Neural progenitor cell (in vitro differentiated cells): ENCODE measurements around the gene CKLF. TPM values are rescaled to one million over a fixed set of nuclear protein-coding genes. Genes with fewer than 3 reads are reported as not detected.

Experiments used
- DNase-seq: peaks from one replicate; pipeline ENCODE4 v3.0.0-alpha.2; 2016; ENCODE audit warnings: low spot score
- H2AFZ ChIP-seq: fragments of 200-600 bp; sonication (generic); replicated peaks from 2 replicates; pipeline ENCODE4 v1.6.1; 2016; ENCODE audit warnings: antibody characterized with exemption
- H3F3A ChIP-seq: fragments of 200-600 bp; sonication (generic); 2 replicates; pipeline ENCODE4 v1.6.1; 2016; ENCODE audit warnings: antibody characterized with exemption, low read depth
- H3K27ac ChIP-seq: fragments of 200-600 bp; sonication (generic); 2 replicates; pipeline ENCODE4 v1.5.1; 2016; ENCODE audit warnings: mild to moderate bottlenecking
- H3K27me3 ChIP-seq: fragments of 200-600 bp; sonication (generic); 2 replicates; pipeline ENCODE4 v1.6.1; 2016; ENCODE audit warnings: mild to moderate bottlenecking, moderate library complexity
- H3K36me3 ChIP-seq: fragments of 200-600 bp; sonication (generic); 2 replicates; pipeline ENCODE4 v1.5.1; 2016
- H3K4me1 ChIP-seq: fragments of 200-600 bp; sonication (generic); 2 replicates; pipeline ENCODE4 v1.6.1; 2016; ENCODE audit warnings: mixed run types
- H3K4me2 ChIP-seq: fragments of 200-600 bp; sonication (generic); 2 replicates; pipeline ENCODE4 v1.6.1; 2016
- H3K4me3 ChIP-seq: fragments of 200-600 bp; sonication (generic); 2 replicates; pipeline ENCODE4 v1.5.1; 2016
- H3K79me2 ChIP-seq: fragments of 200-600 bp; sonication (generic); 2 replicates; pipeline ENCODE4 v1.6.1; 2016; ENCODE audit warnings: low read depth
- H3K9ac ChIP-seq: fragments of 200-600 bp; sonication (generic); 2 replicates; pipeline ENCODE4 v1.6.1; 2016
- H3K9me3 ChIP-seq: fragments of 200-600 bp; sonication (generic); 2 replicates; pipeline ENCODE4 v1.5.1; 2016; ENCODE audit warnings: low read depth
- H4K20me1 ChIP-seq: fragments of 200-600 bp; sonication (generic); 2 replicates; pipeline ENCODE4 v1.6.1; 2016; ENCODE audit warnings: low read depth
- H3K27ac Mint-ChIP-seq: 3 replicates; pipeline ENCODE4 v1.8.0; 2021; ENCODE audit warnings: mixed read lengths
- H3K27me3 Mint-ChIP-seq: 2 replicates; pipeline ENCODE4 v1.8.0; 2022; ENCODE audit warnings: low read depth, mild to moderate bottlenecking, inconsistent platforms, moderate library complexity, mixed read lengths; ENCODE audit not compliant: insufficient read depth
- H3K36me3 Mint-ChIP-seq: 3 replicates; pipeline ENCODE4 v1.8.0; 2021; ENCODE audit warnings: mixed read lengths
- H3K4me1 Mint-ChIP-seq: 3 replicates; pipeline ENCODE4 v1.8.0; 2021; ENCODE audit warnings: mixed read lengths
- H3K4me3 Mint-ChIP-seq: 3 replicates; pipeline ENCODE4 v1.8.0; 2021; ENCODE audit warnings: mild to moderate bottlenecking, moderate library complexity, mixed read lengths
- H3K9me3 Mint-ChIP-seq: 3 replicates; pipeline ENCODE4 v1.8.0; 2020; ENCODE audit warnings: mixed read lengths
- EZH2 ChIP-seq: fragments of 200-600 bp; sonication (generic); IDR thresholded peaks from 2 replicates; pipeline ENCODE4 v1.6.1; 2017; ENCODE audit warnings: antibody characterized with exemption, mild to moderate bottlenecking, moderate library complexity
- EZH2phosphoT487 ChIP-seq: fragments of 200-600 bp; sonication (generic); IDR thresholded peaks from 2 replicates; pipeline ENCODE4 v1.6.1; 2017; ENCODE audit warnings: antibody characterized with exemption
- total RNA-seq: library from RNA; depleted of rRNA; stranded (reverse); fragments of >200 nt; gene quantifications from 2 replicates; pipeline ENCODE4 v1.2.3, GENCODE V29; 2015; ENCODE audit warnings: low replicate concordance
- TF ChIP-seq, protein P1 (sequence below): fragments of 200-600 bp; sonication (generic); IDR thresholded peaks from 2 replicates; pipeline ENCODE4 v1.5.1; 2017; ENCODE audit warnings: antibody characterized with exemption, mild to moderate bottlenecking

Gene CKLF
- total RNA-seq, 1 donor from 2014 or later, result 38.6 TPM

DNA sequence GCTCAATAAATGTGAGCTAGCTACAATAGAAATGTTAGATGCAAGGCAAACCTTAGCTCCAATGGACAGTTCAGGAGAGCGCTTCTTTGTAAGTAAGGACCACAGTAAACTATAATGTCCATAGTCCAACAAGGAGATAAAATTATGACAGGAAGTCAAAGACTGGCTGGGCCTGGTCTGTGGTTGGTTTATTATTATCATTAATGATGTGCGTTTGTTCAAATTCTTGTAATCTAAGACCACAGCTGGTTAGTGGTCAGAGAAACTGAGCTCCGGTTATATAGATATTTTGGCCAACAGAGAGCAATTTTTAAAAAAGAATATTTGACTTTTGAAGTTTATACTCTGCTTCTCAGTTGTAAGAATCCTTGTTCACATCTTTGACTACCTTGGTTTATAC is 22.2 kb downstream of the CKLF start:
- no peak overlapping the region for H3K9ac ChIP-seq
- H2AFZ ChIP-seq, result no peak overlapping the region
- Mint-ChIP-seq H3K4me1 (peaks cover under 1% of the 10 kb centered on the region), H3K27ac (no peak overlapping the region), H3K36me3 (no peaks in the 10 kb centered on the region), H3K4me3 (no peak overlapping the region), H3K27me3 (peaks cover 11% of the 10 kb centered on the region), H3K9me3 (no peaks in the 10 kb centered on the region)
- no peak overlapping the region for H3K27ac ChIP-seq
- H3K4me3 ChIP-seq, result no peak overlapping the region
- H3K27me3 ChIP-seq, result peaks cover 25% of the 10 kb centered on the region
- H4K20me1 ChIP-seq, result no peaks in the 10 kb centered on the region
- H3K36me3 ChIP-seq, result no peaks in the 10 kb centered on the region
- no peaks in the 10 kb centered on the region for H3K9me3 ChIP-seq
- H3K4me2 ChIP-seq, result no peak overlapping the region
- no peak for DNase-seq
- no peaks in the 10 kb centered on the region for H3K4me1 ChIP-seq
- peaks cover 4% of the 10 kb centered on the region for H3F3A ChIP-seq
- H3K79me2 ChIP-seq, result no peaks in the 10 kb centered on the region
- TF ChIP-seq EZH2, result no peak
- TF ChIP-seq, protein P1, sequence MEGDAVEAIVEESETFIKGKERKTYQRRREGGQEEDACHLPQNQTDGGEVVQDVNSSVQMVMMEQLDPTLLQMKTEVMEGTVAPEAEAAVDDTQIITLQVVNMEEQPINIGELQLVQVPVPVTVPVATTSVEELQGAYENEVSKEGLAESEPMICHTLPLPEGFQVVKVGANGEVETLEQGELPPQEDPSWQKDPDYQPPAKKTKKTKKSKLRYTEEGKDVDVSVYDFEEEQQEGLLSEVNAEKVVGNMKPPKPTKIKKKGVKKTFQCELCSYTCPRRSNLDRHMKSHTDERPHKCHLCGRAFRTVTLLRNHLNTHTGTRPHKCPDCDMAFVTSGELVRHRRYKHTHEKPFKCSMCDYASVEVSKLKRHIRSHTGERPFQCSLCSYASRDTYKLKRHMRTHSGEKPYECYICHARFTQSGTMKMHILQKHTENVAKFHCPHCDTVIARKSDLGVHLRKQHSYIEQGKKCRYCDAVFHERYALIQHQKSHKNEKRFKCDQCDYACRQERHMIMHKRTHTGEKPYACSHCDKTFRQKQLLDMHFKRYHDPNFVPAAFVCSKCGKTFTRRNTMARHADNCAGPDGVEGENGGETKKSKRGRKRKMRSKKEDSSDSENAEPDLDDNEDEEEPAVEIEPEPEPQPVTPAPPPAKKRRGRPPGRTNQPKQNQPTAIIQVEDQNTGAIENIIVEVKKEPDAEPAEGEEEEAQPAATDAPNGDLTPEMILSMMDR, result no peak

DNA sequence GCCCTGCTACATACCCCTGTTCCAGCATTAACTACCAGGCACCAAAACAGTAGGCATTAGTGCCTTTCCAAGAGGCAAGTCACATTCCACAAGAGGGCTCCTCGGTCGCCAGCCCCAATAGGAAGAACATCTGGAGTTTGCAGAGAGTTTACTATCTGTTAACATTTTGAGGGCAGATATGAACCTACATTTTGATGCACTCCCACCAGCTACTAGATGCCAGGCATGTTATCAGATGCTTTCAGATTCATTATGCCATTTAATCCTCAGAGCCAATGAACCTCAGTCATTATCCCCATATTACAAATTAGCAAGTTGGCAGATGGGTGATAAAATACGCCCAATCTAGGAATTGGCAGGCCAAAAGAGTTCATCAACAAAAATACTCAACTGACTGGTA is 22.7 kb downstream of the CKLF start:
- peaks cover 4% of the 10 kb centered on the region for H3F3A ChIP-seq
- no peaks in the 10 kb centered on the region for H3K9me3 ChIP-seq
- TF ChIP-seq EZH2phosphoT487 (no peak), EZH2 (no peak)
- TF ChIP-seq, protein P1, result no peak
- no peaks in the 10 kb centered on the region for H3K9me3 Mint-ChIP-seq
- DNase-seq, result no peak
- no peak overlapping the region for H3K9ac ChIP-seq
- H3K36me3 ChIP-seq, result no peaks in the 10 kb centered on the region
- no peak overlapping the region for H3K27ac Mint-ChIP-seq
- H3K27ac ChIP-seq, result no peak overlapping the region
- peaks cover 2% of the 10 kb centered on the region for H3K4me1 Mint-ChIP-seq
- no peak overlapping the region for H3K4me3 Mint-ChIP-seq
- H3K4me2 ChIP-seq, result no peak overlapping the region
- H3K4me3 ChIP-seq, result no peak overlapping the region
- H3K79me2 ChIP-seq, result no peaks in the 10 kb centered on the region
- H3K27me3 Mint-ChIP-seq, result peaks cover 11% of the 10 kb centered on the region
- H2AFZ ChIP-seq, result no peak overlapping the region
- H3K36me3 Mint-ChIP-seq, result no peaks in the 10 kb centered on the region
- peaks cover 1% of the 10 kb centered on the region for H3K4me1 ChIP-seq
- H3K27me3 ChIP-seq, result peaks cover 31% of the 10 kb centered on the region
- H4K20me1 ChIP-seq, result no peaks in the 10 kb centered on the region

DNA sequence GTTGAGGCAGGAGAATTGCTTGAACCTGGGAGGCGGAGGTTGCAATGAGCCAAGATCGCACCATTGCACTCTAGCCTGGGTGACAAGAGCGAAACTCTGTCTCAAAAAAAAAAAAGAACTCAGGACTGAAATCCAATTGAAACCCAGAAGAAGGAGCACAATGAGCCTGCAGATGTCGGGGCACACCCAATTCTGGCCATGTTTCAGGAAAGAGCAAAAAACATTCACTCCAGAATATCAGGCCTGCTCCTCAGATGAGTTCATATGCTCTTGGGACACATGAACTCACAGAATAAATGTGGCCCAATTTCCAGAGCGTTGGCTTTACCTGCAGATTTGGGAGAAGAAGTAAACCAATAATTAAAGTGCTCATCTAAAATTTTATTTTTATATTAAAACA is 23.9 kb downstream of the CKLF start:
- H3K27me3 ChIP-seq, result peaks cover 32% of the 10 kb centered on the region
- no peaks in the 10 kb centered on the region for H4K20me1 ChIP-seq
- no peak overlapping the region for H3K4me3 ChIP-seq
- Mint-ChIP-seq H3K27me3 (peaks cover 11% of the 10 kb centered on the region), H3K27ac (no peak overlapping the region), H3K9me3 (no peaks in the 10 kb centered on the region), H3K4me3 (no peak overlapping the region), H3K36me3 (no peaks in the 10 kb centered on the region), H3K4me1 (peaks cover 14% of the 10 kb centered on the region)
- no peak for DNase-seq
- no peak overlapping the region for H3K4me2 ChIP-seq
- TF ChIP-seq, protein P1, result no peak
- no peak for TF ChIP-seq EZH2
- H3K4me1 ChIP-seq, result peaks cover 13% of the 10 kb centered on the region
- H3K27ac ChIP-seq, result no peak overlapping the region
- no peaks in the 10 kb centered on the region for H3K9me3 ChIP-seq
- H3F3A ChIP-seq, result peaks cover 4% of the 10 kb centered on the region
- no peaks in the 10 kb centered on the region for H3K36me3 ChIP-seq
- H2AFZ ChIP-seq, result no peak overlapping the region
- no peak overlapping the region for H3K9ac ChIP-seq
- no peaks in the 10 kb centered on the region for H3K79me2 ChIP-seq
